Right hindlimb (tissue), 1 donor: Measurements from ENCODE around the gene ELF3.
"Not testable (repeated sequence)": the region's sequence is repeated elsewhere in the genome, so short reads cannot be mapped to it uniquely, and the experiment has no call there.

ENCODE experiments used
- DNase-seq: peaks from one replicate; pipeline ENCODE4 v3.0.0-alpha.2; 2018

ELF3 gene

DNA sequence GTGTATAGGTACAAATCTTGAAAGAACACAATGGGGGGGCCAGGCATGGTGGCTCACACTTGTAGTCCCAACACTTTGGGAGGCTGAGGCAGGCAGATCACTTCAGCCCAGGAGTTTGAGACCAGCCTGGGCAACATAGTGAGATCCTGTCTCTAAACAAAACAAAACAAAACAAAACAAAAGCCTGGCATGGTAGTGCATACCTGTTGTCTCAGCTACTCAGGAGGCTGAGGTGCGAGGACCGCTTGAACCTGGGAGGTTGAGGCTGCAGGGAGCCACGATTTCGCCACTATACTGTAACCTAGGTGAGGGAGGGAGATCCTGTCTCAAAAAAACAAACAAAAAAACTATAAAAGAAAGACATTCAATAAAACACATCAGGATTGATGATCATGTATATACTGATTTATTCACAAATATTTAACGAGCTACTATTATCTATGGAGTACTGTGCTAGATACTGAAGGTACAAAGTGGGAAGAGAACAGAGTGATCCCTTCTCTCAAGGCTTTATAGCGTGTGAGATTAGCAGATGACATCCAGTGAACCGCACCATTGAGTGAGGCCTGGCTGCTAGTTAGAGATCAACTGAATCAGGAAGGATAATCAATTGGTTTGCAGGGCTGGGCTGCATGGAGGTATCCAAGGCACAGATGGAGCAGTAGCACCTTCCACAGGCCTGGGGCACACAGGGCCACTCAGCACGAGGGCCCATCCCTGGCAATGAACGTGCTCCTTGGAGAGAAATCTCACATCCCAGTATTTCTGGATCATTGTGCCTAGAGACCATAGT, 26.4 kb downstream of the ELF3 start:
- DNase-seq: no peak

- DNase-seq: no peak
These were observed 27.4 kb downstream of the ELF3 start for GRCh38 chr1:202037706-202038296.

DNA sequence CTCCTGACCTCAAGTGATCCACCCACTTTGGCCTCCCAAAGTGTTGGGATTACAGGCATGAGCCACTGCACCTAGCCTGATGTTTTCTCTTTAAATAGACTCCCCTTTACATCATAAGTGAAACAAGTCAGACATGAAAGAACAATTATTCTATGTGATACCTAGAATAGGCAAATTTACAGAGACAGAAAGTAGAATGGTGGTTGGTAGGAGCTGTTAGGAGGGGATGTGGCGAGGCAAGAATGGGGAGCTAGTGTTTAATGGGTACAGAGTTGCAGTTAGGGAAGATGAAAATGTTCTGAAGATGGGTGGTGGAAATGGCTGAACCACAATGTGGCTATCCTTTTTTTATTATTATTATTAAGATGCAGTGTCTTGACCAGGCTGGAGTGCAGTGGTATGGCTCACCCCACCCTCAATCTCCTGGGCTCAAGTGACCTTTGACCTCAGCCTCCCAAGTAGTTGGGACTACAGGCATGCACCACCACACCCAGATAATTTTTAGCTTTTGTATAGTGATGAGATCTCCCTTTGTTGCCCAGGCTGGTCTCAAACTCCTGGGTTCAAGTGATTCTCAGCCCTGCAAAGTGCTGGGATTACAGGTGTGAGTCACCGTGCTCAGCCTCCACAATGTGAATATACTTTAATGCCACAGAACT, 28.4 kb downstream of the ELF3 start:
- DNase-seq: no peak

DNA sequence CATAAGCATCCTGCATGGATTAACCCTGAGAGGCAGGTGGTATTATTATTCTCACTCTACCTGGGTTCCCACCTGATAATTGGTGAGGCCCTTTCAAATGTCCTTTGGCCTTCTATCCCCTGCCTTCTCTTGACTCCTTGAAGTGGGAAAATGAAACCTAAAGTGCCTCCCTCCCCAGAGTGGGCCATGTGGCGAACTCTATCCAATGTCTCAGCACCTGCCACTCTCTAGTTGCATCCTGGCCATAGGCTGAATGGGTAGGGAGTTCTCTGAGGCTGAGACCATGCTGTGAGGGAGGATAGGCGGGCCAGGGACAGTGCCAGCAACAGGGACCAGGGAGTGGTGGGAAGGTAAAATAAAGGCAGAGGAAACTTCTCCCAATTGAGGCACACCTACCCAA, 35.3 kb downstream of the ELF3 start:
- no peak for DNase-seq

- no peak for DNase-seq
These were observed 35.8 kb downstream of the ELF3 start for GRCh38 chr1:202046227-202046626.

DNA sequence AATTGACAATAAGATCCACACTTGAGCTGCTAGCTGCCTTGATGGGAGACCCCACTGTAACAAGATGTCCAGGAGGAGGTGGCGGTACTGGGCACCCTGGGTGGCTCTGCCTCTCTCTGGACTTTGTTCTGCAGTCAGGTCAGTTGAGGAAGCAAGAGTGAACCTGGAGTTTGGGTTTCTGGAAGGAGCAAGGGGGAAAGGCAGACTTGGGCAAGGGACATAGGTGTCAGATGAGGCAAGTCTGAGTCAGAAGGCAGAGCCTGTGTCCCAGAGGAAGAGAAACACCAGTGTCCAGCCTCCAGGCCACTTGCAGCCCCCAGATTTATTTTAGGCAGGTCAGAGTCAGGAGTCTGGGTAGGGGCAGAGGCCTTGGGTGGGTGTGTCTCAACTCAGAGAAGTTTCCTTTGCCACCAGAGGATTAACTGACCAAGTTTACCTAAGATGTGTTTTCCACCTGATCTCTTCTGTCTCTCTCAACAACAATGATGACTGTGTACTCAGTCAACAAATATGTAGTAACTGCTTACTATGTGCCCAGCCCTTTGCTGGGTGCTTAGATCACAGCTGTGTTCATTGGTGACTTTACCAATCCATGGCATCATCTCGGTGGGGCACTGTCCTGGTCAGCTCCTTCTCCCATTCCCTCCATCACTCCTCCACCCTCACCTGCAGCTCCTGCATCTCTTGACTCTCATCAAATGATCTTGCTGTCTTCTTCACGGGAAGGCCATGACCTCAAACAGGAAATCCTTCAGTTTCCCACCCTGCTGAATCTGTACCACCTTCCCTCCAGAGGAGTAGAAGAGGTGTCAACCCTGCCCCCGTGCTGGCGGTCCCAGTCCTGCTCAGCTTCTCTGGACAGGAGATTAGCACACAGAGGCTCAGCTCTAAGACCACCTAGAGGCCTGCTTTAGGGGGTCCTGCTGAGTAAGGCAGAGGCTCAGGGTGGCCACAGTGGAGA, 36.6 kb downstream of the ELF3 start:
- no peak for DNase-seq

DNA sequence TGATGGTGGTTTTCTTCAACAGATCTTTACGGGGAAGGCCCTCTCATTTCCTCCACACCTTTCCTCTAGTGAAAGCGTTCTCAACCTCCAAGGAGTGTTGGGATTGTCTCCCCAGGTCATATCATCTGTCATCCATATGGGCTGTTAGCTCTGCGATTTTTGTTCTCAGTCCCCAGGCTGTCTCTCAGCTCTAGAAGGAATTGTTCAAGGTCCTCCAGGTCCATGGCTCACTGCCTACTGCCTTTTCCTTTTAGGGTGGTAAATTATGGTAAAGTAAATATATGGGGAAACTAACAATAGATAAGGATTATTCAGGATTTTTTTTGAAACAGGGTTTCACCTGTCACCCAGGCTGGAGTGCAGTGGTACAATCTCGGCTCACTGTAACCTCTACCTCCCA, 37.6 kb downstream of the ELF3 start:
- DNase-seq: no peak

DNA sequence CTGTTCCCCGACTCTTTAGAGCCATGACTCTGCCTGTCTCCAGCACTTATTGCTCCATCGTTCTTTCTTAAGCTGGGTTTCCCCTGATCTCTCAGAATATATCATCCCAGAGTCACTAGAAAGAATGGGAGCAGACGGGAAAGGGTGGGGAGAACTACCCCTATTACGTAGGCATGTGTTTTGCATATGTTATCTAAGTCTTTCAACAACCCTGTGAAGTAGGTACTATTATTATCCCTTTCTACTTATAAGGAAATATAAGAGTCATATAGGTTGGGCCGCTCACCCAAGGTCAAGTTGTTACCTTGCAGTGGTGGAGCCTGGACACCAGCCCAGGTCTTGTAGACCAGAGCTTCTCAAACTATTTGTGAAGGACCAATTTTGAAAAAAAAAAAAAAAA, 38.7 kb downstream of the ELF3 start:
- no peak for DNase-seq

- DNase-seq: no peak
These were observed 43.7 kb downstream of the ELF3 start for GRCh38 chr1:202054094-202054493.

- DNase-seq: not testable (repeated sequence)
These were observed 44.3 kb downstream of the ELF3 start for GRCh38 chr1:202054673-202055072.

GRCh38 chr1:202056644-202057334, 46.4 kb downstream of the ELF3 start:
- DNase-seq: no peak

- not testable (repeated sequence) for DNase-seq
These were observed 46.9 kb downstream of the ELF3 start for GRCh38 chr1:202057335-202057704.

DNA sequence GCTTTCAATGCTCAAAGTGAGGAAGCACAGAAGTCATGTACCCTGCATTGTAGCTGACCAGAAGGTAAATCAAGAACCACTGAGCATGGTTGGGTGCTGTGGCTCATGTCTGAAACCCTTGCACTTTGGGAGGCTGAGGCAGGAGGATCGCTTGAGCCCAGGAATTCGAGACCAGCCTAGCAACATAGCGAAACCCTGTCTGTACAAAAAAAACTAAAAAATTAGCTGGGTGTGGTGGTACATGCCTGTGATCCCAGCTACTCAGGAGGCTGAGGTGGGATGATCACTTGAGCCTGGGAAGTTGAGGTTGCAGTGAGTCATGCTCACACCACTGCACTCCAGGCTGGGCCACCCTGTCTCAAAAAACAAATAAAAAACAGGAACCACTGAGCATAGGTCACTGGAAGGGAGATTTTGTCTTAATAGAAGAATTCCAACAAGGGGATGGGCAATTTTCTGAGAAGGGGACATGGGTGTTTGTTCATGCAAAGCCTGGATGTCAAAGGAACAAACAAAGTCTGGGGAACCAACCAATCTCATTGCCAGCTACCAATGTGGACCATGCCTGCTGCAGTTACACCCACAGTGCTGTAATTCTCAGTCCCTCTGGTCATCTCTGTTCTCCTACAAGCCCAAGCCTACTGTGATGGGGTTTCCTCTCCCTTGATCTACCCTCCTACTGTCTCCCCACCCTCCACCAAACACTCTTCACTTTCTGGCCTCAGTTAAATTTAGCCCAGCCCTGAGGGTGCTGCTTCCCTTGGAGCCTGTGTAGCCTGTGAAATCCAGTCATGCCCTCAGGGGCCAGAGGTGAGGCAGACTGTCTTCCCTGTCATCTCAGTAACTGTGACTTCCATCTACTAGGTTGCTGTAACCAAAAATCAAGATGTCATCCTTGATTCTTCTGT, 47.9 kb downstream of the ELF3 start:
- DNase-seq: no peak

GRCh38 chr1:202061055-202061454, 50.7 kb downstream of the ELF3 start:
- DNase-seq: no peak

GRCh38 chr1:202061787-202062186, 51.4 kb downstream of the ELF3 start:
- DNase-seq: not testable (repeated sequence)

DNA sequence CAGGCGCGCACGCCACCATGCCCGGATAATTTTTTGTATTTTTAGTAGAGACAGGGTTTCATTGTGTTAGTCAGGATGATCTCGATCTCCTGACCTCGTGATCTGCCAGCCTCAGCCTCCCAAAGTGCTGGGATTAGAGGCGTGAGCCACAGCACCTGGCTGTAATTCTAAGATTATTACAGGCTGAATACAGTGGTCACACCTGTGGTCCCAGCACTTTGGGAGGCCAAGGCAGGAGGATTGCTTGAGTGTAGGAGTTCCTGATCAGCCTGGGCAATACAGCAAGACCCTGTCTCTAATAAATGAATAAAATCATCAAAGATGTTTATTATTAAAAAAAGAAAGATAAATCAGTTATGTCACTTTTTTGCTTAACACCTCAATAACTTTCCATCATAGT, 52.2 kb downstream of the ELF3 start:
- not testable (repeated sequence) for DNase-seq

DNA sequence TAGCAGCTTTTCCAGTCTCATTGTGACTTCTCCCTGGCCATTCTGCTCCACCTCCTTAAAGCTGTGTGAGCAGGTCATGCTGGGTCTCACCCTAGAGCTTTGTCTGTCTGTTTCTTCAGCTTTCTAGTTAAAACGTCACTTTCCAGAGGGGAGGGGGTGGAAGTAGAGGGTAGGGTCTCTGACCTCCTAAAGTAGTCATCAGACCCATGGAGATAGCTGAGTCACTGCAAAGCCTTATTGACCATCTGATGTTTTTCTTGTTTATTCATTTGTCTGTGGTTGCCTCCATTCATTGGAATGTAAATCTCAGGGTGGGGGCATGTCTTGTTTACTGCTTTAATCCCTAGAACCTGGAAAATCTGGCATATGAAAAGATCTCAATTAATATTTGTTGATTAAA, 52.7 kb downstream of the ELF3 start:
- DNase-seq: no peak

GRCh38 chr1:202064889-202065312, 54.5 kb downstream of the ELF3 start:
- DNase-seq: not testable (repeated sequence)
